Astrocyte (in vitro differentiated cells and primary cell): Measurements from ENCODE around the gene EIF2S2.

Source experiments
- CTCF ChIP-seq: IDR thresholded peaks from 2 replicates; pipeline ENCODE4 v1.5.1; 2011; ENCODE audit warnings: low read depth, mild to moderate bottlenecking, inconsistent platforms, low read length, moderate library complexity; ENCODE audit not compliant: insufficient read depth
- EZH2 ChIP-seq: IDR thresholded peaks from 2 replicates; pipeline ENCODE4 v1.6.1; 2012; ENCODE audit warnings: mild to moderate bottlenecking, low read length, inconsistent platforms; ENCODE audit not compliant: insufficient read depth

- TF ChIP-seq CTCF (no peak), EZH2 (no peak)
These were observed 44.0 kb downstream of the EIF2S2 start for GRCh38 chr20:34068001-34068400.
